GM19397 (cell line): Measurements from ENCODE around the gene ZNF426.
"Not testable (repeated sequence)": the region's sequence is repeated elsewhere in the genome, so short reads cannot be mapped to it uniquely, and the experiment has no call there.

ENCODE experiments used
- ATAC-seq: cut with Tn5 transposase; IDR thresholded peaks from one replicate; pipeline ENCODE4 v1.9.1; 2021; ENCODE audit warnings: mild to moderate bottlenecking, moderate library complexity; ENCODE audit not compliant: unreplicated experiment

Gene ZNF426

GRCh38 chr19:9538183-9539058, at the start of gene ZNF426:
Gene ZNF426, minus strand, starts transcription at chr19:9538645. Its CDS starts 2,413 bp downstream, at chr19:9536232.
- peak; percentile 90 for ATAC-seq

- ATAC-seq: no peak
These were observed 48.3 kb upstream of the ZNF426 start for GRCh38 chr19:9586764-9587163.

- ATAC-seq: peak; percentile 88
These were observed 45.8 kb upstream of the ZNF426 start, which contains the start of gene ZNF121 for GRCh38 chr19:9584073-9584833. Gene ZNF121, minus strand, starts transcription at chr19:9584504. Its CDS starts 16,407 bp downstream, at chr19:9568097.

DNA sequence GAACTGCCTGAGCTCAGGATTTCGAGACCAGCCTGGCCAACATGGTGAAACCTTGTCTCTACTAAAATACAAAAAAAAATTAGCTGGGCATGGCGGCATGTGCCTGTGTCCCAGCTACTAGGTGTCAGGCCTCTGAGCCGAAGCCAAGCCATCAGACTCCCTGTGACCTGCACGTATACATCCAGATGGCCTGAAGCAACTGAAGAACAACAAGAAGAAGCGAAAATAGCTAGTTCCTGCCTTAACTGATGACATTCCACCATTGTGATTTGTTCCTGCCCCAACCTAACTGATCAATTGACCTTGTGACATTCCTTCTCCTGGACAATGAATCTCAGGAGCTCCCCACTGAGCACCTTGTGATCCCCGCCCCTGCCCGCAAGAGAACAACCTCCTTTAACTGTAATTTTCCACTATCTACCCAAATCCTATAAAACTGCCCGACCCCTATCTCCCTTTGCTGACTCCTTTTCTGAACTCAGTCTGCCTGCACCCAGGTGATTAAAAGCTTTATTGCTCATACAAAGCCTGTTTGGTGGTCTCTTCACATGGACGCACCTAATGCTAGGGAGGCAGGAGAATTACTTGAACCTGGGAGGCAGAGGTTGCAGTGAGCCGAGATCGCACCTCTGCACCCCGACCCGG, 43.8 kb upstream of the ZNF426 start:
- not testable (repeated sequence) for ATAC-seq

DNA sequence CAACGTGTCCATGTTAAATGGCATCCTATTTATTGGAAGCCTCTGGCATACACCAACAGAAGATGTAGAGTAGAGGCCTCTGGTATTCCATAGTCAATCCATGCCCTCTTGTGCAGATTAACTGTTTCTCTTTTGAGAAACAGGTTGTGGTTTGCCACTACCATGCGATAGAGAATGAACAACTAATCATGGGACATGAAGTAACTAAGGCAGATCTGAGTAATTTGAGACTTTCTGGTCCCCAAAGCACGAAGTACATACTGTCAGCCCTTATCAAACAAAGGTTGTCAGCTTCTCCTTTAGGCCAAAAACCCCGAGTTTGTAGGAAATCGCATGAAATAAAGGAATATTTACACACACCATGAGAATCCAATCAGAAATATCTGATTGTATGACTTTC, 42.3 kb upstream of the ZNF426 start:
- ATAC-seq: no peak

GRCh38 chr19:9570255-9570654, 31.8 kb upstream of the ZNF426 start:
- no peak for ATAC-seq

GRCh38 chr19:9566729-9567128, 28.3 kb upstream of the ZNF426 start:
- no peak for ATAC-seq

- ATAC-seq: no peak
These were observed 27.7 kb upstream of the ZNF426 start for GRCh38 chr19:9565900-9566705.

DNA sequence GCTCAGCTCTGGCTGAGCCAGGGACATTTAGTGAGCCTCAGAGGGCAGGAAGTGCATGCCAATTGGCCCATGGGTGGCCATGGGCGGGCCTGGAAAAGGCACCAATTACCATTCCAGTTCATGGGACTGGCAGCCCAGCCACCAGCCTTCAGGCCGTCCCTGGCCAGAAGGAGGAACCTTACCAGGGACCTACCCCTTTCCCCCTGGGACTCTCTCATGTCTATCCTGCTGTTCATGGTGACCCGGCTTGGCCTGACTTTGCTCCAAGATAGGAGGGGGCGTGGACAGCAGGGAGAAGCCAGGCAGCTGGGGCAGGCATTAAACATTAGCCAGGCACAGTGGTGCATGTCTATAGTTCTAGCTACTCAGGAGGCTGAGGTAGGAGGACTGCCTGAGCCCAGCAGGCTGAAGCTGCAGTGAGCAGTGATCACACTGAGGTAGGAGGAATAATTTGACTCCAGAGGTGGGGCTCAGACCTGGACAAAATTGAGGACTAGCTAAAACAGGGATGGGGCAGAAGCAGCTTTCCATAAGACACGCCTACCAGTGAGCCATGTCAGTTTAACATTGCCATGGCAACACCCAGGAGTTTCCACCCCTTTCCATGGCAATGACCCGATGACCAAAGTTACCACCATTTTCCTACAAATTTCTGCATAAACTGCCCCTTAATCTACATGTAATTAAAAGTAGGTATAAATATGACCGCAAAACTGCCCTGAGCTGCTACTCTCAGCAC, 14.3 kb upstream of the ZNF426 start:
- no peak for ATAC-seq

DNA sequence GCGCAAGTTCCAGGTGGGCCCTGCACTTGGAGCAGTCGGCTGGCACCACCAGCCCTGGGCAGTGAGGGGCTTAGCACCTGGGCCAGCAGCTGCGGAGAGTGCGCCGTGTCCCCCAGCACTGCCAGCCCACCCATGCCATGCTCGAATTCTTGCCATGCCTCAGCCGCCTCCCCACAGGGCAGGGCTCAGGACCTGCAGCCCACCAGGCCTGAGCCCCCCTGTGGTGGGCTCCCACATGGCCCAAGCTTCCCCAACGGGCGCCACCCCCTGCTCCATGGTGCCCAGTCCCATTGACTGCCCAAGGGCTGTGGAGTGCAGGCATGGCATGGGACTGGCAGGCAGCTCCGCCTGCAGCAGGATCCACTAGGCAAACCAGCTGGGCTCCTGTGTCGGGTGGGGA, 9.4 kb upstream of the ZNF426 start:
- no peak for ATAC-seq

DNA sequence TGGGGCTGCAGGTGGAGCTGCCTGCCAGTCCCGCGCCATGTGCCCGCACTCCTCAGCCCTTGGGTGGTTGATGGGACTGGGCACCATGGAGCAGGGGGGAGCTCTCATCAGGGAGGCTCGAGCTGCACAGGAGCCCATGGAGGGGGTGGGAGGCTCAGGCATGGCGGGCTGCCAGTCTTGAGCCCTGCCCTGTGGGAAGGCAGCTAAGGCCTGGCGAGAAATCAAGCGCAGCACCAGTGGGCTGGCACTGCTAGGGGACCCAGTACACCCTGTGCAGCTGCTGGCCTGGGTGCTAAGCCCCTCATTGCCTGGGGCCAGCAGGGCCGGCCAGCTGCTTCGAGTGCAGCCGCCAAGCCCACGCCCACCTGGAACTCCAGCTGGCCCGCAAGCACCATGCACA, 2.8 kb upstream of the ZNF426 start:
- not testable (repeated sequence) for ATAC-seq

GRCh38 chr19:9539921-9540320, 1.5 kb upstream of the ZNF426 start:
- ATAC-seq: not testable (repeated sequence)

DNA sequence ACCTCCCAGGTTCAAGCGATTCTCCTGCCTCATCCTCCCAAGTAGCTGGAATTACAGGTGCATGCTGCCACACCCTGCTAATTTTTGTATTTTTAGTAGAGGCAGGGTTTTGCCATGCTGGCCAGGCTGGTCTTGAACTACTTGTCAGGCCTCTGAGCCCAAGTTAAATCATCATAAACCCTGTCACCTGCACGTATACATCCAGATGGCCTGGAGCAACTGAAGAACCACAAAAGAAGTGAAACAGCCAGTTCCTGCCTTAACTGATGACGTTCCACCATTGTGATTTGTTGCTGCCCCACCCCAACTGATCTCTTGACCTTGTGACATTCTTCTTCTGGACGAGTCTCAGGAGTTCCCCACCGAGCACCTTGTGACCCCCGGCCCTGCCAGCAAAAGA, 756 bp upstream of the ZNF426 start:
- not testable (repeated sequence) for ATAC-seq

DNA sequence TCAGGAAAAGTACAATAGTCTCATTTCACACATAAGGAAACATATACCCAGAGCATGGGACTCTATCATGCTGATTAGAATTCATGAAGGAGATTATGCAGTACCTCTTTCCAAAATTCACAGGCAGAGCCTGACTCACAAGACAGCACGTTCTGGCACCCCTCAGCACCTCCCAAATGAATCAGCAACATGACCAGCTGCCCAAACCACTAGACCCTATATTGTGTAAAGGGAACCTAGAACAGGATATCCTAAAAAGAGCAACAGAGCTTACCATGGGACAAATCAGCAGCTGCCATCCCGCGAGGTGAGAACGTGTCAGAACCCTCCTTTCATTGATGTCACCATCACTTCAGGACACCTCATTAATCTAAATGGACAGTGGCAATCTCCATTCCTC, 2.5 kb downstream of the ZNF426 start:
- no peak for ATAC-seq

DNA sequence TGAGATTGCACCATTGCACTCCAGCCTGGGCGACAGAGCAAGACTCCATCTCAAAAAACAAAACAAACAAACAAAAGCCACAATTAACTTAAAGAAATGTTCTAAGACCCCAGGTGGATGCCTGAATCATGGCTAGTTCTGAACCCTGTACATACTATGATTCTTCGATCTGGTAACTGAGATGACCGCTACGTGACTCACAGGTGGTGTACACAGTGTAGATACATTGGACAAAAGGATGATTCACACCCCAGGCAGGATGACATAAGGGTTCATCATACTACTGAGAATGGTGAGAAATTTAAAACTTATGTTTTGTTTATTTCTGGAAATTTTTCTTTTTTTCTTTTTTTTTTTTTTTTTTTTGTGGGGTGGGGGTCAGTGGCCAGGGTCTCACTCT, 6.5 kb downstream of the ZNF426 start:
- ATAC-seq: no peak

DNA sequence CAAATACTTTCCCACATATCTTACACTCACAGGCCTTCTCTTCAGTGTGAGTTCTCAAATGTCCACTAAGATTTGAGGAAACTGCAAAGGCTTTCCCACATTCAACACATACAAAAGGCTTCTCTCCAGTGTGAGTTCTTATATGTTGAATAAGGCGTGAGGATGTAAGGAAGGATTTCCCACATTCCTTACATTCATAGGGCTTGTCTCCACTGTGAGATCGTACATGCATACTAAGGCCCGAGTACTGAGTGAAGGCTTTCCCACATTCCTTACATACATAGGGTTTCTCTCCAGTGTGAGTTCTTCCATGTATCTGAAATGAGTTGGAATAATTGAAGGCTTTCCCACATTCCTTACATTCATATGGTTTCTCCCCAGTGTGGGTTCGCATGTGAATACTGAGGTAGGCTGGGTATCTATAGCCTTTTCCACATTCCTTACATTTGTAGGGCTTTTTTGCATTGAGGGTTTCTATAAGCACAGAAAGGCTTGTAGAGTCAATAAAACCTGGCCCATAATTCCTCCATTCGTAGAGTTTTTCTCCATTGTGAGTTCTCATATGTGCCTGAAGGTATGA, 9.6 kb downstream of the ZNF426 start:
- no peak for ATAC-seq

- ATAC-seq: no peak
These were observed 14.5 kb downstream of the ZNF426 start for GRCh38 chr19:9523885-9524474.

DNA sequence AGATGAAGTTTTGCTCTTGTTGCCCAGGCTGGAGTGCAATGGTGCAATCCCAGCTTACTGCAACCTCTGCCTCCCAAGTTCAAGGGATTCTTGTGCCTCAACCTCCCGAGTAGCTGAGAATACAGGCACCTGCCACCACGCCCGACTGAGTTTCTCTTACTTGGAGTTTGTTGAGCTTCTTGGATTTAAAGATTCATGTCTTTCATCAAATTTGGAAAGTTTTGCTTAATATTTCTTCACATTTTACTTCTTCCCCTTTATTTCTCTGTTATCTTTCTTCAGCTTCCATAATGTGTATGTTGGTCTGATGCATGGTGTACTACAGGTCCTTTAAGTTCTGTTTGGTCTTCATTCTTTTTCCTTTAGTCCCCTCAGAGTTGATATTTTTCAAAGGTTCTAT, 31.2 kb downstream of the ZNF426 start:
- no peak for ATAC-seq

DNA sequence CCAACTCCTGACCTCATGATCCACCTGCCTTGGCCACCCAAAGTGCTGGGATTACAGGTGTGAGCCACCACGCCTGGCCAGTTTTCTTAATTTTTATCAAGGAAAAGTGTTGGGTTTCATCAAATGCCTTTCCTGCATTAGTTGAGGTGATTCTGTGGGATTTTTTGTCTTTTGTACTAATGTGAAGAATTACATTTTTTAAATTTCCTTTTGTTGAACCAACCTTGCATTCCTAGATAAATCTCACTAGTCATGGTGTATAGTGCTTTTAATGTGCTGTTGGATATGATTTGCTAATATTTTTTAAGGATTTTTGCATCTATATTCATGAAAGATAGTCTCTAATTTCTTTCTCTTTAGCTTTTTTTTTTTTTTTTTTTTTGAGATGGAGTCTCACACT, 37.6 kb downstream of the ZNF426 start:
- no peak for ATAC-seq
